NOMO-1 (cell line): ENCODE data around the gene CHIC1.
"Not testable (repeated sequence)": the region's sequence is repeated elsewhere in the genome, so short reads cannot be mapped to it uniquely, and the experiment has no call there.

ENCODE experiments used
- DNase-seq, 2 experiments: peaks; one replicate each; lab custom pipeline; 2025; ENCODE audit not compliant: unreplicated experiment in 2 of 2; lab: John Stamatoyannopoulos, UW

CHIC1 gene

DNA sequence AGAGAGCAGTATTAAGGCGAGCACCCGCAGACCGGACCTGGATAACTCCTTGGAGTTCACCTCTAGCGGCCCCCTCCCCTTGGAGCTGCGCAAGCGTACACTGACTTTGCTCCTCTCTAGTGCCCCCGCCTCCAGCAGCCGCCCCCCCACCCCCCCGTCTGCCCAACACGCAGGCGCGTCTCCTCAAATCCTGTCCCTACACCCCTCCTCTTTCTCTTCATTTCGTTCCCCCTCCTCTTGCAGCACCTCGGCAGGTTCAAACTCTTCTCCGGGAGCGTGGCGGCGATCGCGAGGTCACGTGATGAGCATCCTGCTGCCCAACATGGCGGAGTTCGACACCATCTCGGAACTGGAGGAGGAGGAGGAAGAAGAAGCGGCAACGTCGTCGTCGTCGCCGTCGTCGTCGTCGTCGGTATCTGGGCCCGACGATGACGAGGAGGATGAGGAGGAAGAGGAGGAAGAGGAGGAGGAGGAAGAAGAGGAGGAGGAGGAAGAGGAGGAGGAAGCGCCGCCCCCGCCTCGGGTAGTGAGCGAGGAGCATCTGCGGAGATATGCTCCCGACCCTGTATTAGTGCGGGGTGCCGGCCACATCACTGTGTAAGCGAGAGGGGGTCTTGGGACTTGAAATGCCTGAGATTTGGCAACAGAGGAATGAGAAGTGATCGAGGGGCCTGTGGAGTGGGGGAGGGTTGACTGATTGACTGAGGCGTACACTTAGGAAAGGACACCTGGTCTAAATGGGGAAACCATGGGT is at the start of gene CHIC1:
CHIC1 (plus strand) TSS at position 214 of the 754 bp plus-strand sequence; CDS start at position 302, 88 bp downstream.
- no peak for DNase-seq

- not testable (repeated sequence) for DNase-seq
These were observed 40.2 kb upstream of the CHIC1 start for GRCh38 chrX:73522823-73523222.

DNA sequence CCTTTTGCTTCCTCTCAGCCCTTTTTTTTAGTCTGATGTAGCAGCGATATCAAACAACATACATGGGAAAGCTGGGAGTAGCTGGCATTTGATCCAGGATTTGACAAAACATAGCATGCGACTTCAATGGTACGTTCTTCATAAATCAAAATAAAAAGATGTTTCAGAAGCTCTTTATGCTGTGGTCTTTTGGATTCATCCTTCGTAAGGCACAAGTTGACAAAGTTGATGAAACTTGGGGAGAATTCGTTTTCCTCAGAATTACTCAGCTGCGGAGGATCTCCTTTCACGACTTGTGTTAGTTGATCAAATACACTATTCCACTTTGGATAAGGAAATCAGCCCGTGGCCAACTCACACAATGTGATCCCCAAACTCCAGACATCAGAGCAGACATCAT is 38.1 kb upstream of the CHIC1 start:
- no peak for DNase-seq

GRCh38 chrX:73525928-73526690 is 36.9 kb upstream of the CHIC1 start:
- no peak for DNase-seq

DNA sequence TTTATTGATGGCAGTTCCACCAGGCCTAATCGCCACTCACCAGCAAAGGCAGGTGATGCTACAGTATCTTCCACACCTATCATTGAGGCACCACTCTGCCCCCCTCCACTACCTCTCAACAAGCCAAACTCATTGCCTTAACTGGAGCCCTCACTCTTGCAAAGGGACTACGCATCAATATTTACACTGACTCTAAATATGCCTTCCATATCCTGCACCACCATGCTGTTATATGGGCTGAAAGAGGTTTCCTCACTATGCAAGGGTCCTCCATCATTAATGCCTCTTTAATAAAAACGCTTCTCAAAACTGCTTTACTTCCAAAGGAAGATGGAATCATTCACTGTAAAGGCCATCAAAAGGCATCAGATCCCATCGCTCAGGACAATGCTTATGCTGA is 31.3 kb upstream of the CHIC1 start:
- DNase-seq = not testable (repeated sequence)

DNA sequence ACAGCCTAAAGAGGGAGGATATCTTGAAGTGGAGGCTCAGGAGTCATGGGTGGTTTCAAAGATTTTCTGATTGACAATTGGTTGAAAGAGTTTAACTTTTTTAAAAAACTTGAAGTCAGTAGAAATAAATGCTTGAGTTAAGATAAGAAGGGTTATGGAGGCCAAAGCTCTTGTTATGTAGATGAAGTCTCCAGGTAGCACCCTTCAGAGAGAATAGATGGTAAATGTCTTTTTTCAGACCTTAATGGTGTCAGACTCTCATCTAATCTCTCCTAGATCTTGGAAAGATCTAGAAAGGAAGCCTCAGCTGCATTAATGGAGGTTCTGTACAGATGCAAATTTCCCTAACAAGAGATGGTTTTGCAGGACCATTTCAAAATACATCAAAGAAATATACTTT is 6.8 kb upstream of the CHIC1 start:
- DNase-seq = no peak

- no peak for DNase-seq
These were observed 1.2 kb upstream of the CHIC1 start for GRCh38 chrX:73561801-73562200.

DNA sequence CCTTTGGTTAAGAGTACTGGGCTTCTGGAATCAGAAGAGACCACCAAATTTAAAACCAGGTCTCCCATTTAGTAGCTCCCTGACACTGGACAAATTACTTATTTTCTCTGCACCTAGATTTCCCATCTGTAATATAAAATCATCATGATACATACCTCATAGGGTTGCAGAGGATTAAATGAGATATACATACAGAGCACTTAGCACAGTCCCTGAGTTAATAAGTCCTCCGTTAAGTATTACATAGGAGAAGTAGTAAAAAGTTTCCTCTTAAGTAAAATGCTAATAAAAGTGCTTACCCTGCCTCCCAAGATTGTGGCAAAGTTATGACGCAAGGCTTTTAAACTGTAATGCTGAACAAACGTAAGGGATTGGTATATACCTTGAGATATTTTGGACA is 539 bp upstream of the CHIC1 start:
- no peak for DNase-seq

DNA sequence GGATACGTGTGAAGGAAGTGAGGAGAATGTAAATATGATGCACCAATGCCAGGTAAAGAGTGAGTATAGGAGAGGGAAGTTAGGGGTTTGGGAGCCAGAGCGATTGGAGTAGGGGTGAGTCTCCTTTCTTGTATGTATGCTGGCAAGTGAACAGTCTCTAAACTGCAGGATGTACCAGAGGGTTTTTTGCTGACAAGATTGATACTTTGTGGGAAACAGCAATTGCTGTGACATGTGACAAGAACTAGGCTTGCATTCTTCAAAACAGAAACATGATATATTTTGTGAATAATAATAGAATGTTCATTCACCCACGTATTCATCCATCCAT is 706 bp downstream of the CHIC1 start:
- DNase-seq = no peak

GRCh38 chrX:73577361-73577760 is 14.4 kb downstream of the CHIC1 start:
- DNase-seq = no peak

DNA sequence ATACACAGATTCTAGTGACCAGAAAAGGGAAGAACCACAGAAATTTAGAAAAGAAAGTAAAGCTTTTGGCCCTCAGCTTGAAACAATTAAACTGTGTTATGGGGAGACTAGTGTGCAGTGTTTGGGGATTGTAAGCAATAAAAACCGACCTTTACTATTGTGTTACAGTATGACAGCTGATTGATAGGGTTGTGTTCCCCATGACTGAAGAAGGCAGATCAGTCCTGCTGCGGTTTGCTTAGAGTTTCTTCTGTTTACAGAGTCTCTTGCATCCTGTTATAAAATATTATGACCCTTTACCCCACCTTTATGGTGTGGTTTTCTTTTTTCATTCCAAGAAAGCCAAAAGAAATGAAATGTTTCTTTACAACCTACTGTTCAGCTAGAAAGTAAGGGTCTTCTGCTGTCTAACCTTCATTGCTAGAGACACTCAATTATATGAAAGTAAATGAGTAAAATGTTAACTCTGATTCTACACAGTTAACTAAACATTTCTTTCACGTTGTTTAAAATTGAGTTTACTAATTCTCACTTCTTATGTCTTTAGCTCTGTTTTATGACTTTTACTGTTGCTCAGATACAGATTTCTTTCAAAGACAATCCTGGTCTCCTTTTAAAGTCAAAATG is 18.1 kb downstream of the CHIC1 start:
- no peak for DNase-seq

DNA sequence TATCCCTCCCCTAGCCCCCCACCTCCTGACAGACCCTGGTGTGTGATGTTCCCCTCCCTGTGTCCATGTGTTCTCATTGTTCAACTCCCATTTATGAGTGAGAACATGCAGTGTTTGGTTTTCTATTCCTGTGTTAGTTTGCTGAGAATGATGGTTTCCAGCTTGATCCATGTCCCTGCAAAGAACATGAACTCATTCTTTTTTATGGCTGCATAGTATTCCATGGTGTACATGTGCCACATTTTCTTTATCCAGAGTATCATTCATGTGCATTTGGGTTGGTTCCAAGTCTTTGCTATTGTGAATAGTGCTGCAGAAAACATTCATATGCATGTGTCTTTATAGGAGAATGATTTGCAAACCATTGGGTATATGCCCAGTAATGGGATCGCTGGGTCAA is 34.8 kb downstream of the CHIC1 start:
- not testable (repeated sequence) for DNase-seq

GRCh38 chrX:73615022-73615421 is 52.0 kb downstream of the CHIC1 start:
- no peak for DNase-seq

DNA sequence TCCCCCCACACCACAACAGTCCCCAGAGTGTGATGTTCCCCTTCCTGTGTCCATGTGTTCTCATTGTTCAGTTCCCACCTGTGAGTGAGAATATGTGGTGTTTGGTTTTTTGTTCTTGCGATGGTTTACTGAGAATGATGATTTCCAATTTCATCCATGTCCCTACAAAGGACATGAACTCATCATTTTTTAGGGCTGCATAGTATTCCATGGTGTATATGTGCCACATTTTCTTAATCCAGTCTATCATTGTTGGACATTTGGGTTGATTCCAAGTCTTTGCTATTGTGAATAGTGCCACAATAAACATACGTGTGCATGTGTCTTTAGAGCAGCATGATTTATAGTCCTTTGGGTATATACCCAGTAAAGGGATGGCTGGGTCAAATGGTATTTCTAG is 78.7 kb downstream of the CHIC1 start:
- DNase-seq = not testable (repeated sequence)

- no peak for DNase-seq
These were observed 84.2 kb downstream of the CHIC1 start for GRCh38 chrX:73647212-73647611.

- no peak for DNase-seq
These were observed 84.8 kb downstream of the CHIC1 start for GRCh38 chrX:73647632-73648322.

DNA sequence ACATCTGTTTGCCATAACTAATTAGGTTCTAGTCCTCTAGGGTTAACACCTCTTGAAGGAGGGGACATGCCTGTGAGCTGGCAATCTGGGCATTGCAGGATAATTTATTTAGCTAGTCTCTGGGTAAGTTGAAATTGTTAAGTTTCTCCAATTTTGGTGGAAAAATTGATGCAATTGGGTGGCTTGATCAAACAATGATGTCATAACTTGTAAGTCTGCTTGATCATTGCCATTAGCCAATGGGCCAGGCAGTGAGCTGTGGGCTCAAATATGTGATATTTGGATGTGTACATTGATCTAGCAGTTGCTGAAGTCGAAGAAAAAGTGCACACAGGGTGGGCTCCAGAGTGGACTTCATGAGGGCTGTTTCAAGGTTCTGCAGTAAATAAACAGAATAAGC is 98.3 kb downstream of the CHIC1 start:
- DNase-seq = not testable (repeated sequence)

- no peak for DNase-seq
These were observed 105.8 kb downstream of the CHIC1 start for GRCh38 chrX:73668779-73669178.

- DNase-seq = no peak
These were observed 118.4 kb downstream of the CHIC1 start for GRCh38 chrX:73681408-73681807.

DNA sequence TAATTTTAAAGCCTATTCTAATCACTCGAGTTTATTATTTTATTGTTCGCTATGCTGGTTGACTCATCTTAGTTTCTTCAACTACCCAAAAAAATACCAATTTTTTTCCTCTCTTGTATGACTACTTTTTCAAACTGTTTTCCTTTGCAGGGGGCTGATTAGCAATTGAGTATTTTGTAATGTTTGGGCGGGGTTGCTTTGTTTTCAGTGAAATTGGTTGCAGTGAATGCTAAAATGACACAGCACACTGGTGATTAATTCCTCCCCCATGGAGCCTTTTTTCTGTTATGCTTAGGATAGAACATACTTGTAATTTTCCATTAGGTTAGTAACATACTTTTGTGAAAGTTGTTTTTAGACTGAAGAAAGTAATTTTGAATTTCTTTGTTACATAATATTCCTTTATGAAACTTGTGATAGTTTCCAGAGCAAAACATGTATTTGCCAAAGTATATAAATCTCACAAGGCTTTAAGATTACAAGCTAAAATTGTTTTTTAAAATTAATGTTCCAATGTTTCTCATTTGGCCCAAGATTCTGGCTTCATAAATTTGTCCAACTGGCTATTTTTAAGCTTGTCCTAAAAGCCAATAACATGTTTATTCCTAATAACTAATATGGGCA is 120.4 kb downstream of the CHIC1 start:
- no peak for DNase-seq

DNA sequence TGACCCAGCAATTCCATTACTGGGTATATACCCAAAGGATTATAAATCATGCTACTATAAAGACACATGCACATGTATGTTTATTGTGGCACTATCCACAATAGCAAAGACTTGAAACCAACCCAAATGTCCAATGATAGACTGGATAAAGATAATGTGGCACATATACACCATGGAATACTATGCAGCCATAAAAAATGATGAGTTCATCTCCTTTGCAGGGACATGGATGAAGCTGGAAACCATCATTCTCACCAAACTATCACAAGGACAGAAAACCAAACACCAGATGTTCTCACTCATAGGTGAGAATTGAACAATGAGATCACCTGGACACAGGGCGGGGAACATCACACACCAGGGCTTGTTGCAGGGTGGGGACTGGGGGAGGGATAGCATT is 144.0 kb downstream of the CHIC1 start:
- not testable (repeated sequence) for DNase-seq
